ENCODE measurements around the gene TMPRSS3. TPM values are rescaled to one million over a fixed set of nuclear protein-coding genes. Genes with fewer than 3 reads are reported as not detected.

The TMPRSS3 gene
- total RNA-seq, 2 experiments from 2014 or later, result 7.4 to 8.9 TPM

GRCh38 chr21:42390696-42391095 lies 5.2 kb downstream of the TMPRSS3 start:
- Mint-ChIP-seq H3K27me3 (no peaks in the 10 kb centered on the region), H3K27ac (peak overlapping the region; percentile 73), H3K4me1 (peaks cover 79% of the 10 kb centered on the region), H3K36me3 (ENCODE audit: low read depth) (peaks cover 32% of the 10 kb centered on the region), H3K9me3 (no peaks in the 10 kb centered on the region), H3K4me3 (no peak overlapping the region)
- POLR2A ChIA-PET, result no interaction called here
- no peak for DNase-seq
- CTCF ChIA-PET, result no interaction called here

- CTCF ChIA-PET, result no interaction called here
- Mint-ChIP-seq H3K4me3 (no peak overlapping the region), H3K27ac (no peak overlapping the region), H3K9me3 (no peaks in the 10 kb centered on the region), H3K4me1 (peaks cover 83% of the 10 kb centered on the region), H3K27me3 (no peaks in the 10 kb centered on the region), H3K36me3 (ENCODE audit: low read depth) (peaks cover 35% of the 10 kb centered on the region)
- POLR2A ChIA-PET, result no interaction called here
- DNase-seq, result no peak
Measured at GRCh38 chr21:42390193-42390592, 5.7 kb downstream of the TMPRSS3 start.

GRCh38 chr21:42389449-42389835 lies 6.4 kb downstream of the TMPRSS3 start:
- no peak overlapping the region for H3K4me3 Mint-ChIP-seq
- no peak for DNase-seq
- peaks cover 38% of the 10 kb centered on the region for H3K36me3 Mint-ChIP-seq (ENCODE audit: low read depth)
- peaks cover 86% of the 10 kb centered on the region for H3K4me1 Mint-ChIP-seq
- ChIA-PET POLR2A (no interaction called here), CTCF (interaction anchor here (1.3 to 1.6 kb wide), 2 partner anchors 8 to 12 kb away, joined by 3 to 4 read pairs; no protein-coding TSS in a partner anchor)
- peak overlapping the region; percentile 44 for H3K27ac Mint-ChIP-seq
- no peaks in the 10 kb centered on the region for H3K9me3 Mint-ChIP-seq
- no peaks in the 10 kb centered on the region for H3K27me3 Mint-ChIP-seq

GRCh38 chr21:42388740-42389448 lies 7.0 kb downstream of the TMPRSS3 start:
- Mint-ChIP-seq H3K9me3 (no peaks in the 10 kb centered on the region), H3K4me3 (peak overlapping the region; percentile 6), H3K27me3 (no peaks in the 10 kb centered on the region), H3K27ac (peak overlapping the region; percentile 7), H3K36me3 (ENCODE audit: low read depth) (peaks cover 43% of the 10 kb centered on the region), H3K4me1 (peaks cover 91% of the 10 kb centered on the region)
- DNase-seq, result no peak
- ChIA-PET CTCF (interaction anchor here (1.0 to 1.6 kb wide), 3 partner anchors 9 to 41 kb away, joined by 3 to 4 read pairs (median 3); no protein-coding TSS in a partner anchor), POLR2A (no interaction called here)

- Mint-ChIP-seq H3K4me3 (no peak overlapping the region), H3K27me3 (no peaks in the 10 kb centered on the region), H3K9me3 (no peaks in the 10 kb centered on the region), H3K27ac (no peak overlapping the region), H3K4me1 (peaks cover 82% of the 10 kb centered on the region), H3K36me3 (ENCODE audit: low read depth) (peaks cover 43% of the 10 kb centered on the region)
- POLR2A ChIA-PET, result interaction anchor here (0.6 kb wide), 1 partner anchor 13 kb away, joined by 4 read pairs; no protein-coding TSS in a partner anchor
- DNase-seq, result no peak
- CTCF ChIA-PET, result interaction anchor here (1.0 to 1.6 kb wide), 2 partner anchors 10 to 42 kb away, joined by 3 to 4 read pairs; no protein-coding TSS in a partner anchor
Measured at GRCh38 chr21:42387843-42388340, 8.0 kb downstream of the TMPRSS3 start.

- ChIA-PET POLR2A (interaction anchor here (0.5 kb wide), 1 partner anchor 881 kb away, joined by 3 read pairs; no protein-coding TSS in a partner anchor), CTCF (interaction anchor here (0.9 to 1.9 kb wide), 3 partner anchors 12 to 26 kb away, joined by 3 to 5 read pairs (median 3); partner anchors contain the start of gene TFF1)
- Mint-ChIP-seq H3K9me3 (peaks cover 6% of the 10 kb centered on the region), H3K27ac (no peak overlapping the region), H3K27me3 (no peaks in the 10 kb centered on the region), H3K4me1 (peaks cover 80% of the 10 kb centered on the region), H3K36me3 (ENCODE audit: low read depth) (peaks cover 44% of the 10 kb centered on the region), H3K4me3 (no peak overlapping the region)
- DNase-seq, result no peak
Measured at GRCh38 chr21:42387164-42387563, 8.7 kb downstream of the TMPRSS3 start.

GRCh38 chr21:42386034-42386591 lies 9.7 kb downstream of the TMPRSS3 start:
- POLR2A ChIA-PET, result no interaction called here
- H3K4me1 Mint-ChIP-seq, result peaks cover 75% of the 10 kb centered on the region
- no peak for DNase-seq
- H3K27me3 Mint-ChIP-seq, result no peaks in the 10 kb centered on the region
- CTCF ChIA-PET, result interaction anchor here (0.9 to 1.9 kb wide), 3 partner anchors 19 to 196 kb away, joined by 3 to 5 read pairs (median 3); partner anchors contain the start of gene TFF1
- H3K36me3 Mint-ChIP-seq (ENCODE audit: low read depth), result peaks cover 45% of the 10 kb centered on the region
- H3K9me3 Mint-ChIP-seq, result peaks cover 15% of the 10 kb centered on the region
- no peak overlapping the region for H3K27ac Mint-ChIP-seq
- H3K4me3 Mint-ChIP-seq, result no peak overlapping the region

GRCh38 chr21:42385619-42386018 lies 10.2 kb downstream of the TMPRSS3 start:
- H3K4me1 Mint-ChIP-seq, result peaks cover 70% of the 10 kb centered on the region

GRCh38 chr21:42384989-42385388 lies 10.9 kb downstream of the TMPRSS3 start:
- peaks cover 45% of the 10 kb centered on the region for H3K36me3 Mint-ChIP-seq (ENCODE audit: low read depth)
- H3K4me3 Mint-ChIP-seq, result peak overlapping the region; percentile 4
- ChIA-PET POLR2A (no interaction called here), CTCF (interaction anchor here (1.3 to 1.4 kb wide), 2 partner anchors 11 to 19 kb away, joined by 4 to 5 read pairs; partner anchors contain the start of gene UBASH3A)
- no peak for DNase-seq
- H3K27ac Mint-ChIP-seq, result no peak overlapping the region
- H3K9me3 Mint-ChIP-seq, result peaks cover 15% of the 10 kb centered on the region
- peaks cover 64% of the 10 kb centered on the region for H3K4me1 Mint-ChIP-seq
- no peaks in the 10 kb centered on the region for H3K27me3 Mint-ChIP-seq

More at GRCh38 chr21:42385619-42386018, 10.2 kb downstream of the TMPRSS3 start:
- no peak for DNase-seq
- ChIA-PET POLR2A (no interaction called here), CTCF (interaction anchor here (0.9 to 1.9 kb wide), 2 partner anchors 19 to 196 kb away, joined by 3 to 5 read pairs; partner anchors contain the start of gene TFF1)
- H3K27me3 Mint-ChIP-seq, result no peaks in the 10 kb centered on the region
- peaks cover 15% of the 10 kb centered on the region for H3K9me3 Mint-ChIP-seq
- no peak overlapping the region for H3K4me3 Mint-ChIP-seq
- H3K27ac Mint-ChIP-seq, result no peak overlapping the region
- peaks cover 45% of the 10 kb centered on the region for H3K36me3 Mint-ChIP-seq (ENCODE audit: low read depth)

- Mint-ChIP-seq H3K4me1 (peaks cover 58% of the 10 kb centered on the region), H3K9me3 (peaks cover 15% of the 10 kb centered on the region), H3K36me3 (ENCODE audit: low read depth) (peaks cover 44% of the 10 kb centered on the region), H3K27ac (peak overlapping the region; percentile 17), H3K4me3 (no peak overlapping the region), H3K27me3 (no peaks in the 10 kb centered on the region)
- ChIA-PET CTCF (interaction anchor here (0.6 to 1.4 kb wide), 3 partner anchors 10 to 231 kb away, joined by 3 to 5 read pairs (median 4); partner anchors contain the start of gene UBASH3A), POLR2A (interaction anchor here (0.7 kb wide), 1 partner anchor 9 kb away, joined by 4 read pairs; no protein-coding TSS in a partner anchor)
- DNase-seq, result no peak
Measured at GRCh38 chr21:42384156-42384945, 11.5 kb downstream of the TMPRSS3 start.

GRCh38 chr21:42383331-42383730 lies 12.5 kb downstream of the TMPRSS3 start:
- Mint-ChIP-seq H3K27ac (no peak overlapping the region), H3K9me3 (peaks cover 15% of the 10 kb centered on the region), H3K4me1 (peaks cover 48% of the 10 kb centered on the region), H3K4me3 (no peak overlapping the region), H3K36me3 (ENCODE audit: low read depth) (peaks cover 36% of the 10 kb centered on the region), H3K27me3 (no peaks in the 10 kb centered on the region)
- ChIA-PET CTCF (interaction anchor here (0.7 to 1.2 kb wide), 2 partner anchors 9 to 34 kb away, joined by 3 read pairs; no protein-coding TSS in a partner anchor), POLR2A (no interaction called here)
- no peak for DNase-seq

- H3K27me3 Mint-ChIP-seq, result no peaks in the 10 kb centered on the region
- H3K9me3 Mint-ChIP-seq, result peaks cover 15% of the 10 kb centered on the region
- ChIA-PET POLR2A (no interaction called here), CTCF (interaction anchor here (0.7 to 1.4 kb wide), 4 partner anchors 9 to 96 kb away, joined by 3 to 4 read pairs (median 3); no protein-coding TSS in a partner anchor)
- H3K4me3 Mint-ChIP-seq, result no peak overlapping the region
- H3K4me1 Mint-ChIP-seq, result peaks cover 43% of the 10 kb centered on the region
- H3K36me3 Mint-ChIP-seq (ENCODE audit: low read depth), result peaks cover 33% of the 10 kb centered on the region
- H3K27ac Mint-ChIP-seq, result no peak overlapping the region
- DNase-seq, result no peak
Measured at GRCh38 chr21:42382915-42383314, 12.9 kb downstream of the TMPRSS3 start.
